OCI-LY3 (cell line): ENCODE results near the gene COPA.

Experiments
- H2AFZ ChIP-seq: fragments of 200-600, 300-600 bp; shearing (Covaris generic); 2 replicates; pipeline ENCODE4 v1.6.0; 2014; ENCODE audit warnings: antibody characterized with exemption, low read depth, low read length
- H3K27ac ChIP-seq: fragments of 200-600, 300-600 bp; sonication (generic); 2 replicates; pipeline ENCODE4 v1.5.1; 2014; ENCODE audit warnings: mild to moderate bottlenecking, low read length, moderate library complexity, mixed read lengths
- H3K27me3 ChIP-seq: fragments of 200-600, 300-600 bp; sonication (generic); 2 replicates; pipeline ENCODE4 v1.6.1; 2014; ENCODE audit warnings: low read depth, low read length, mixed read lengths
- H3K36me3 ChIP-seq: fragments of 200-600, 300-600 bp; sonication (generic); replicated peaks from 2 replicates; pipeline ENCODE3; 2014; ENCODE audit warnings: low read depth, low read length, mixed read lengths
- H3K4me1 ChIP-seq: fragments of 300-600, 200-600 bp; sonication (generic); 2 replicates; pipeline ENCODE4 v1.6.1; 2014; ENCODE audit warnings: low read length, mixed read lengths
- H3K4me2 ChIP-seq: fragments of 200-600, 300-600 bp; sonication (generic); 2 replicates; pipeline ENCODE4 v1.6.1; 2014; ENCODE audit warnings: low read length, mixed read lengths
- H3K4me3 ChIP-seq: fragments of 300-600, 200-600 bp; sonication (generic); 2 replicates; pipeline ENCODE4 v1.5.1; 2014; ENCODE audit warnings: antibody characterized with exemption, mild to moderate bottlenecking, low read length, moderate library complexity
- H3K79me2 ChIP-seq: fragments of 300-600, 200-600 bp; shearing (Covaris generic); 2 replicates; pipeline ENCODE4 v1.6.1; 2014; ENCODE audit warnings: mild to moderate bottlenecking, low read length, mixed read lengths
- H3K9ac ChIP-seq: fragments of 300-600, 200-600 bp; shearing (Covaris generic); 2 replicates; pipeline ENCODE4 v1.6.0; 2014; ENCODE audit warnings: mild to moderate bottlenecking, low read length, moderate library complexity
- H3K9me3 ChIP-seq: fragments of 200-600, 300-600 bp; shearing (Covaris generic); 2 replicates; pipeline ENCODE4 v1.6.1; 2014; ENCODE audit warnings: low read length, mixed read lengths; ENCODE audit not compliant: insufficient read depth
- H4K20me1 ChIP-seq: fragments of 200-600, 300-600 bp; sonication (generic); 2 replicates; pipeline ENCODE4 v1.6.1; 2016; ENCODE audit warnings: low read length, mixed read lengths; ENCODE audit not compliant: insufficient read depth
- CTCF ChIP-seq: fragments of 200-600, 300-600 bp; sonication (generic); IDR thresholded peaks from 2 replicates; pipeline ENCODE4 v1.5.1; 2014; ENCODE audit warnings: antibody characterized with exemption, low read length, low read depth
- EZH2phosphoT487 ChIP-seq: fragments of 200-600 bp; shearing (Covaris generic); IDR thresholded peaks from 2 replicates; pipeline ENCODE4 v1.6.1; 2018; ENCODE audit warnings: antibody characterized with exemption, mixed run types, low read depth

Gene COPA

GRCh38 chr1:160367934-160368923 lies 25.2 kb upstream of the COPA start:
- H3K79me2 ChIP-seq = no peaks in the 10 kb centered on the region
- no peaks in the 10 kb centered on the region for H3K36me3 ChIP-seq
- H3K4me3 ChIP-seq = no peak overlapping the region
- no peaks in the 10 kb centered on the region for H3K9me3 ChIP-seq
- H3K27me3 ChIP-seq = no peaks in the 10 kb centered on the region
- no peak overlapping the region for H3K9ac ChIP-seq
- no peak for TF ChIP-seq EZH2phosphoT487
- no peak for TF ChIP-seq CTCF
- H3K4me2 ChIP-seq = no peak overlapping the region
- peaks cover 7% of the 10 kb centered on the region for H3K4me1 ChIP-seq
- no peak overlapping the region for H2AFZ ChIP-seq
- no peaks in the 10 kb centered on the region for H4K20me1 ChIP-seq
- no peak overlapping the region for H3K27ac ChIP-seq

GRCh38 chr1:160367516-160367900 lies 24.5 kb upstream of the COPA start:
- no peak overlapping the region for H3K9ac ChIP-seq
- H3K4me2 ChIP-seq = no peak overlapping the region
- no peaks in the 10 kb centered on the region for H3K36me3 ChIP-seq
- H4K20me1 ChIP-seq = no peaks in the 10 kb centered on the region
- H3K27ac ChIP-seq = no peak overlapping the region
- no peaks in the 10 kb centered on the region for H3K9me3 ChIP-seq
- H3K79me2 ChIP-seq = no peaks in the 10 kb centered on the region
- H2AFZ ChIP-seq = no peak overlapping the region
- peaks cover 7% of the 10 kb centered on the region for H3K4me1 ChIP-seq
- no peak for TF ChIP-seq EZH2phosphoT487
- TF ChIP-seq CTCF = no peak
- no peak overlapping the region for H3K4me3 ChIP-seq
- no peaks in the 10 kb centered on the region for H3K27me3 ChIP-seq

- Histone ChIP-seq H3K4me3 (no peak within 1 kb of the TSS), H4K20me1 (no peaks in the 10 kb centered on the region), H3K79me2 (no peaks in the 10 kb centered on the region), H2AFZ (no peak within 1 kb of the TSS), H3K27me3 (no peaks in the 10 kb centered on the region), H3K9ac (no peak within 1 kb of the TSS), H3K36me3 (peaks cover 2% of the 10 kb centered on the region), H3K9me3 (no peaks in the 10 kb centered on the region), H3K27ac (no peak within 1 kb of the TSS), H3K4me2 (no peak within 1 kb of the TSS), H3K4me1 (peaks cover 6% of the 10 kb centered on the region)
- TF ChIP-seq CTCF = no peak
- TF ChIP-seq EZH2phosphoT487 = no peak
Measured at GRCh38 chr1:160366731-160367515, 23.9 kb upstream of the COPA start, which contains the start of gene NHLH1. NHLH1 (plus strand) TSS chr1:160367071; CDS start chr1:160370732, 3,661 bp downstream.

GRCh38 chr1:160365325-160365724 lies 22.3 kb upstream of the COPA start:
- Histone ChIP-seq H2AFZ (no peak overlapping the region), H4K20me1 (no peaks in the 10 kb centered on the region), H3K4me3 (no peak overlapping the region), H3K9ac (no peak overlapping the region), H3K79me2 (no peaks in the 10 kb centered on the region), H3K27me3 (no peaks in the 10 kb centered on the region), H3K4me1 (no peaks in the 10 kb centered on the region), H3K4me2 (no peak overlapping the region), H3K27ac (no peak overlapping the region), H3K9me3 (no peaks in the 10 kb centered on the region), H3K36me3 (peaks cover 18% of the 10 kb centered on the region)
- no peak for TF ChIP-seq CTCF
- TF ChIP-seq EZH2phosphoT487 = no peak
